Right lobe of liver (tissue), 6 donors: Measurements from ENCODE around the gene RECK. TPM values are rescaled to one million over a fixed set of nuclear protein-coding genes. Genes with fewer than 3 reads are reported as not detected.
A peak's percentile ranks its signal among the peaks of the same experiment; 100 is the strongest.

Experiments
- ATAC-seq, 4 donors: fragments of 200-7000 bp; cut with Tn5 transposase; one replicate each; pipeline ENCODE4 v1.9.1; 2020; ENCODE audit warnings: mild to moderate bottlenecking in 4 of 4, moderate library complexity in 4 of 4
- DNase-seq, 3 donors: peaks; one replicate each; pipeline ENCODE4 v3.0.0-alpha.2; 2020
- H3K27ac ChIP-seq, 3 donors: fragments of 200-600 bp; one replicate each; pipeline ENCODE4 v1.8.0; 2022
- H3K27me3 ChIP-seq, 2 donors: fragments of 200-600 bp; one replicate each; pipeline ENCODE4 v1.8.0; 2022
- H3K36me3 ChIP-seq, 4 donors: fragments of 200-600 bp; sonication (generic) in 1 of 4; one replicate each; pipeline versions ENCODE4 v1.5.1 to v1.8.0; 2017 to 2022; ENCODE audit warnings: control low read depth in 1 of 4
- H3K4me1 ChIP-seq, 4 donors: fragments of 200-600 bp; sonication (generic) in 1 of 4; one replicate each; pipeline versions ENCODE4 v1.5.1 to v1.8.0; 2017 to 2022; ENCODE audit warnings: control low read depth in 1 of 4
- H3K4me3 ChIP-seq, 3 donors: fragments of 200-600 bp; one replicate each; pipeline ENCODE4 v1.8.0; 2022
- H3K9me3 ChIP-seq, 4 donors: fragments of 200-600 bp; sonication (generic) in 1 of 4; one replicate each; pipeline versions ENCODE4 v1.5.1 to v1.8.0; 2017 to 2022; ENCODE audit warnings: control low read depth in 1 of 4
- CTCF ChIP-seq, 4 donors: fragments of 200-600 bp in 3 of 4; fragments of 450-650 bp in 1 of 4; IDR thresholded peaks; one replicate each; pipeline versions ENCODE4 v1.5.1 to v1.8.0; 2016 to 2022; ENCODE audit warnings: antibody characterized with exemption in 4 of 4, mild to moderate bottlenecking in 2 of 4
- POLR2A ChIP-seq: fragments of 450-650 bp; IDR thresholded peaks from one replicate; pipeline ENCODE4 v1.6.1; 2017; ENCODE audit warnings: antibody characterized with exemption, mild to moderate bottlenecking
- WGBS: methylation state at CpG from one replicate; pipeline ENCODE4 v1.1.6; 2018; ENCODE audit warnings: low coverage, low lambda C conversion rate; ENCODE audit not compliant: insufficient coverage; ENCODE audit errors: missing lambda C conversion rate; 5-methylcytosine and 5-hydroxymethylcytosine counted together
- intact Hi-C, 2 donors: fragments of 100-400 bp; cut with DNase I; formaldehyde crosslinking; loops; one replicate each; pipeline versions ENCODE4 v1.11.2 to v1.14.1; 2022
- total RNA-seq, 6 experiments: library from RNA; depleted of rRNA in 2 of 6; stranded (reverse); fragments of >200 nt in 2 of 6; fragmentation: NEBNext Ultra II Directional in 3 of 6; extraction: Animal tissue kit (Norgen Biotek cat#: 25700) in 3 of 6; gene quantifications; one replicate each; pipeline versions ENCODE4 v1.1.0 to v1.2.4, GENCODE V29; 2016 to 2023
- donor health status: DM: no; HTN: yes; CAD: no.
- donor health status: DM: no; HTN: no; CAD: no.
- donor health status: DM: no; HTN: no; CAD: no.
- donor health status: DM: no; HTN: yes; CAD: no.
- donor health status: DM: no; HTN: yes; CAD: no.

RECK gene
- total RNA-seq, 6 experiments from 2014 or later: 2.0 to 6.2 (median 2.6) TPM

DNA sequence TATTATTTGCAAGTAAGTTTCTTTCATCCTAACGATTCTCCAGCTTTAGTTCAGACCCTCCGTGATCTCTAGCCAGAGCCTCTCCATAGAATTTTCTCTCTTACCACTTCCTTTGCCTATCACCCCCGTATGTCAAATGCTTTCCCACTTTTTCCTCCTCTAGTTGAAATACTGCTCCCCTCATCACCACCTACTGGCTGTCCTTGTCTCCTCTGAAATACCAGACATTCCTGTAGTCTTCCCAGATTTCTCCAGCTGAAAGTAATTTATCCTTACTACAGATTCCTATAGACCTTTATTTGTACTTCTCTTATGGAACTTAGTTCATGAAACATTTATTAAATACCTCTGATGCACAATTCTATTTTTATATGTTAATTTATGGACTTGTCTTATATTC is 63.8 kb downstream of the RECK start:
- H3K36me3 ChIP-seq: no peaks in the 10 kb centered on the region
- TF ChIP-seq POLR2A (no peak), CTCF (IDR thresholded peaks at IDR 0.05) (no peak)
- WGBS: 90% methylated on average over 3 of the region's 3 CpGs
- no peaks in the 10 kb centered on the region for H3K27me3 ChIP-seq
- intact Hi-C loops: no loop called here
- H3K4me3 ChIP-seq: no peak overlapping the region
- H3K4me1 ChIP-seq: peaks cover 0 to 15% (median 0%) of the 10 kb centered on the region in 4 donors
- no peak for DNase-seq
- H3K27ac ChIP-seq: no peak overlapping the region
- no peak for ATAC-seq
- H3K9me3 ChIP-seq: no peaks in the 10 kb centered on the region

DNA sequence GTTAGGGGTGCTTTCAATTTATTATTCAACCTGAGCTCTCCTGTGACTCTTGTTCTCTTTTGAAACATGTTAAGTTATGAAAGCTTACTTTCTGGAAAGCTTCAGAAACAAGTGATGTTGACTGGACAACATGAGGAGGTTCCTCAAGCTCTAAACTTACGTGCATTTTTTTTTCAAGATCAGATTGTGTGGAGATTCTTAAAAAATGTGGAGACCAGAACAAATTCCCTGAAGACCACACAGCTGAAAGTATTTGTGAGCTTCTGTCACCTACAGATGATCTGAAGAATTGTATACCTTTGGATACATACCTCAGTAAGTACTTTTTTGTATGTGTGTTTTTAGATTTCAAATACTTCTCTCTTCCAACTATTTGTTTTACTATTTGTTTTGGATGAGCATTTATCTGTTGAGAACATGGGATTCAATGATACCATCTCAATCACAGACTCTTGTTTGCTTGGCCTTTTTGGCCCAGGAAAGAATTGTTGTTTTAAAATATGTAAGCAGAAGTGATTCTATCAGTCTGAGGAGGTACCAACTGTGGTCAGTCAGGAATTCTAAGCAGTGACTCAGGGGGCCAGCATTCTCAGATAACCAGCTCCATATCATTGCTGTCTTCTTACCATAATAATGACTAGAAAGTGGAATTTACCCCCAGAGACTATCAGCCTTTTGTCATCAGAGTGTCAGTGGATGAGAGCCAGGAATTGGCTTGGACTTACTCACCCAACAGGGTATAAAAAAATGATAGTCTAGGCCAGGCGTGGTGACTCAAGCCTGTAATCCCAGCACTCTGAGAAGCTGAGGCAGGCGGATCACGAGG is 65.4 kb downstream of the RECK start:
- H3K4me1 ChIP-seq: peaks cover 0 to 15% (median 0%) of the 10 kb centered on the region in 4 donors
- ATAC-seq (peak; percentile 75 to 91 (median 84)), DNase-seq (peak in 1 of 3 donors; percentile 58)
- H3K27me3 ChIP-seq: no peaks in the 10 kb centered on the region
- H3K36me3 ChIP-seq: no peaks in the 10 kb centered on the region
- no peak overlapping the region for H3K4me3 ChIP-seq
- no peak overlapping the region for H3K27ac ChIP-seq
- WGBS: 43% methylated on average over 4 of the region's 4 CpGs
- H3K9me3 ChIP-seq: no peaks in the 10 kb centered on the region
- intact Hi-C loops: no loop called here
- TF ChIP-seq CTCF (IDR thresholded peaks at IDR 0.05) (no peak), POLR2A (no peak)

- TF ChIP-seq POLR2A (no peak), CTCF (IDR thresholded peaks at IDR 0.05) (peak; percentile 57 to 79 (median 70))
- Histone ChIP-seq H3K27ac (no peak overlapping the region), H3K27me3 (no peaks in the 10 kb centered on the region), H3K36me3 (no peaks in the 10 kb centered on the region), H3K9me3 (no peaks in the 10 kb centered on the region), H3K4me3 (no peak overlapping the region), H3K4me1 (peaks cover 0 to 15% (median 0%) of the 10 kb centered on the region in 4 donors)
- DNase-seq (peak; percentile 77 to 82 (median 80)), ATAC-seq (peak; percentile 88 to 97 (median 95))
- intact Hi-C loops: no loop called here
- 74% methylated on average over 10 of the region's 10 CpGs for WGBS
Observed at GRCh38 chr9:36102742-36103495, 66.2 kb downstream of the RECK start.

DNA sequence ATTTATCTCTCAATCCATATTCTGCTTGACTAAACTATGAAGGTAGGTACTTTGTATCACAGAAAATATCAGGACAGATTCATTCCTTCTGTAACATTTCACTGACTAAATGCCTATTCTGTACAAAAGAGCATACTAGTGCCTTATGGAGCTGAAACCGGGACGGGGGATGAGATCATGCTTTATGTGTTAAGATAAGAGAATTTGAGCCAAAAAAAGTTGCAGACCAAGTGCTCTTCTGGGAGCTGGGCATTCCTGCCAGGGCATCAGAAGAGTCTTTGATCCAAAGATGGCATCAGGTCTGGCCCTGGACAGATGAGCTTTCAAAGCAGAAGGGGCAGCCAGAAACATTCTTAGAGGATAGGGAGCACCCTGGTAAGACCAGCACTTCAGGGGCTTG is 72.4 kb downstream of the RECK start:
- intact Hi-C loops: no loop called here
- H3K36me3 ChIP-seq: no peaks in the 10 kb centered on the region
- TF ChIP-seq POLR2A (no peak), CTCF (IDR thresholded peaks at IDR 0.05) (no peak)
- ATAC-seq: no peak
- no peaks in the 10 kb centered on the region for H3K27me3 ChIP-seq
- no peak overlapping the region for H3K27ac ChIP-seq
- DNase-seq: no peak
- no peaks in the 10 kb centered on the region for H3K4me1 ChIP-seq
- 57% methylated on average over 2 of the region's 2 CpGs for WGBS
- no peak overlapping the region for H3K4me3 ChIP-seq
- no peaks in the 10 kb centered on the region for H3K9me3 ChIP-seq
